ENCODE results near the gene DNALI1.

The DNALI1 gene

GRCh38 chr1:37596182-37596667 is 39.5 kb downstream of the DNALI1 start:
- TF ChIP-seq PKNOX1 (IDR thresholded peaks at IDR 0.05) (peak; percentile 13; the same call in 1 of the 2 replicates), FOXK2 (IDR thresholded peaks at IDR 0.05) (no peak)
- ChIA-PET CTCF (no interaction called here), POLR2A (interaction anchor here (0.5 to 1.7 kb wide), 11 partner anchors 9 to 138 kb away, joined by 3 to 8 read pairs (median 3); partner anchors contain the start of gene SNIP1)
- no peak for DNase-seq (ENCODE audit: extremely low spot score)

GRCh38 chr1:37599940-37600339 is 43.2 kb downstream of the DNALI1 start:
- CTCF ChIA-PET, result interaction anchor here (1.2 kb wide), 1 partner anchor 82 kb away, joined by 4 read pairs; no protein-coding TSS in a partner anchor
- no peak for TF ChIP-seq SP1 (IDR thresholded peaks at IDR 0.05)
- TF ChIP-seq PKNOX1 (IDR thresholded peaks at IDR 0.05), result no peak
- TF ChIP-seq FOXM1 (IDR thresholded peaks at IDR 0.05; ENCODE audit: borderline replicate concordance), result no peak
- TF ChIP-seq LEF1 (IDR thresholded peaks at IDR 0.05; ENCODE audit: borderline replicate concordance), result no peak
- no peak for TF ChIP-seq TARDBP (IDR thresholded peaks at IDR 0.05)
- no peak for TF ChIP-seq HDGF (IDR thresholded peaks at IDR 0.05; ENCODE audit: borderline replicate concordance)
- no peak for TF ChIP-seq ZNF384 (IDR thresholded peaks at IDR 0.05)
- TF ChIP-seq CTBP1 (IDR thresholded peaks at IDR 0.05; ENCODE audit: borderline replicate concordance), result no peak
- POLR2A ChIA-PET, result interaction anchor here (1.5 kb wide), 1 partner anchor 91 kb away, joined by 4 read pairs; a partner anchor contains a TSS
- no peak for DNase-seq (ENCODE audit: extremely low spot score)

- ChIA-PET POLR2A (no interaction called here), CTCF (interaction anchor here (0.6 to 1.1 kb wide), 2 partner anchors 75 to 81 kb away, joined by 3 to 5 read pairs; no protein-coding TSS in a partner anchor)
Measured at GRCh38 chr1:37601441-37601840, 44.7 kb downstream of the DNALI1 start.

GRCh38 chr1:37602750-37603694 is 46.3 kb downstream of the DNALI1 start:
- POLR2A ChIA-PET, result interaction anchor here (1.1 to 2.3 kb wide), 3 partner anchors 81 to 256 kb away, joined by 3 to 8 read pairs (median 4); partner anchors contain the start of gene MTF1
- peak; percentile 75 for DNase-seq (ENCODE audit: extremely low spot score)
- CTCF ChIA-PET, result interaction anchor here (0.5 to 4.2 kb wide), 21 partner anchors 9 to 1303 kb away, joined by 3 to 57 read pairs (median 4); a partner anchor contains a TSS
- TF ChIP-seq TARDBP (IDR thresholded peaks at IDR 0.05) (no peak), CTBP1 (IDR thresholded peaks at IDR 0.05; ENCODE audit: borderline replicate concordance) (no peak), FOXK2 (IDR thresholded peaks at IDR 0.05) (no peak), SUZ12 (IDR thresholded peaks at IDR 0.05) (no peak), ELF4 (IDR thresholded peaks at IDR 0.05) (no peak), HDGF (IDR thresholded peaks at IDR 0.05; ENCODE audit: borderline replicate concordance) (no peak), FOXA1 (IDR thresholded peaks at IDR 0.05) (no peak), PKNOX1 (IDR thresholded peaks at IDR 0.05) (no peak), L3MBTL2 (conservative IDR thresholded peaks at IDR 0.05) (no peak), NFRKB (IDR thresholded peaks at IDR 0.05) (no peak), FOXM1 (IDR thresholded peaks at IDR 0.05; ENCODE audit: borderline replicate concordance) (no peak), LEF1 (IDR thresholded peaks at IDR 0.05; ENCODE audit: borderline replicate concordance) (no peak), SP1 (IDR thresholded peaks at IDR 0.05) (no peak), BHLHE40 (IDR thresholded peaks at IDR 0.05; ENCODE audit: borderline replicate concordance) (no peak), ARNT (IDR thresholded peaks at IDR 0.05) (no peak), ZNF384 (IDR thresholded peaks at IDR 0.05) (no peak)

More at GRCh38 chr1:37601441-37601840, 44.7 kb downstream of the DNALI1 start:
- TF ChIP-seq L3MBTL2 (conservative IDR thresholded peaks at IDR 0.05), result no peak
- TF ChIP-seq CTBP1 (IDR thresholded peaks at IDR 0.05; ENCODE audit: borderline replicate concordance), result no peak
- no peak for TF ChIP-seq ZNF384 (IDR thresholded peaks at IDR 0.05)
- no peak for TF ChIP-seq FOXA1 (IDR thresholded peaks at IDR 0.05)
- no peak for TF ChIP-seq ELF4 (IDR thresholded peaks at IDR 0.05)
- TF ChIP-seq FOXK2 (IDR thresholded peaks at IDR 0.05), result no peak
- TF ChIP-seq LEF1 (IDR thresholded peaks at IDR 0.05; ENCODE audit: borderline replicate concordance), result no peak
- no peak for TF ChIP-seq HDGF (IDR thresholded peaks at IDR 0.05; ENCODE audit: borderline replicate concordance)
- TF ChIP-seq TARDBP (IDR thresholded peaks at IDR 0.05), result no peak
- TF ChIP-seq FOXM1 (IDR thresholded peaks at IDR 0.05; ENCODE audit: borderline replicate concordance), result no peak
- TF ChIP-seq NFRKB (IDR thresholded peaks at IDR 0.05), result no peak
- DNase-seq (ENCODE audit: extremely low spot score), result no peak

- TF ChIP-seq ZNF384 (IDR thresholded peaks at IDR 0.05), result no peak
- TF ChIP-seq TARDBP (IDR thresholded peaks at IDR 0.05), result no peak
- no peak for TF ChIP-seq SUZ12 (IDR thresholded peaks at IDR 0.05)
- no peak for TF ChIP-seq ELF4 (IDR thresholded peaks at IDR 0.05)
- TF ChIP-seq PKNOX1 (IDR thresholded peaks at IDR 0.05), result no peak
- no peak for TF ChIP-seq FOXK2 (IDR thresholded peaks at IDR 0.05)
- no peak for TF ChIP-seq HDGF (IDR thresholded peaks at IDR 0.05; ENCODE audit: borderline replicate concordance)
- TF ChIP-seq BHLHE40 (IDR thresholded peaks at IDR 0.05; ENCODE audit: borderline replicate concordance), result no peak
- no peak for TF ChIP-seq NFRKB (IDR thresholded peaks at IDR 0.05)
- TF ChIP-seq FOXM1 (IDR thresholded peaks at IDR 0.05; ENCODE audit: borderline replicate concordance), result no peak
- no peak for TF ChIP-seq ARNT (IDR thresholded peaks at IDR 0.05)
- ChIA-PET POLR2A (interaction anchor here (0.7 to 1.5 kb wide), 2 partner anchors 9 to 88 kb away, joined by 3 read pairs; no protein-coding TSS in a partner anchor), CTCF (interaction anchor here (4.2 kb wide), 1 partner anchor 77 kb away, joined by 57 read pairs; no protein-coding TSS in a partner anchor)
- DNase-seq (ENCODE audit: extremely low spot score), result no peak
Measured at GRCh38 chr1:37605061-37605650, 48.4 kb downstream of the DNALI1 start.

Data from HEK293T (cell line).